Sciatic nerve (tissue), 2 donors: ENCODE results near the gene PTPDC1. TPM values are rescaled to one million over a fixed set of nuclear protein-coding genes. Genes with fewer than 3 reads are reported as not detected.
A peak's percentile ranks its signal among the peaks of the same experiment; 100 is the strongest.

Experiments
- ATAC-seq: fragments of 200-7000 bp; cut with Tn5 transposase; one replicate; pipeline ENCODE4 v1.9.1; 2020; ENCODE audit warnings: mild to moderate bottlenecking, moderate library complexity
- DNase-seq: peaks from one replicate; pipeline ENCODE4 v3.0.0-alpha.2; 2020; ENCODE audit warnings: low spot score
- intact Hi-C: fragments of 100-400 bp; cut with DNase I; formaldehyde crosslinking; loops from one replicate; pipeline ENCODE4 v1.14.2; 2022
- total RNA-seq: library from RNA; stranded (reverse); fragmentation: NEBNext Ultra II Directional; extraction: Animal tissue kit (Norgen Biotek cat#: 25700); gene quantifications from one replicate; pipeline ENCODE4 v1.2.1, GENCODE V29; 2021
- donor health status: DM: no; HTN: no; CAD: no.
- donor health status: DM: no; HTN: no; CAD: no.

Gene PTPDC1, protein sequence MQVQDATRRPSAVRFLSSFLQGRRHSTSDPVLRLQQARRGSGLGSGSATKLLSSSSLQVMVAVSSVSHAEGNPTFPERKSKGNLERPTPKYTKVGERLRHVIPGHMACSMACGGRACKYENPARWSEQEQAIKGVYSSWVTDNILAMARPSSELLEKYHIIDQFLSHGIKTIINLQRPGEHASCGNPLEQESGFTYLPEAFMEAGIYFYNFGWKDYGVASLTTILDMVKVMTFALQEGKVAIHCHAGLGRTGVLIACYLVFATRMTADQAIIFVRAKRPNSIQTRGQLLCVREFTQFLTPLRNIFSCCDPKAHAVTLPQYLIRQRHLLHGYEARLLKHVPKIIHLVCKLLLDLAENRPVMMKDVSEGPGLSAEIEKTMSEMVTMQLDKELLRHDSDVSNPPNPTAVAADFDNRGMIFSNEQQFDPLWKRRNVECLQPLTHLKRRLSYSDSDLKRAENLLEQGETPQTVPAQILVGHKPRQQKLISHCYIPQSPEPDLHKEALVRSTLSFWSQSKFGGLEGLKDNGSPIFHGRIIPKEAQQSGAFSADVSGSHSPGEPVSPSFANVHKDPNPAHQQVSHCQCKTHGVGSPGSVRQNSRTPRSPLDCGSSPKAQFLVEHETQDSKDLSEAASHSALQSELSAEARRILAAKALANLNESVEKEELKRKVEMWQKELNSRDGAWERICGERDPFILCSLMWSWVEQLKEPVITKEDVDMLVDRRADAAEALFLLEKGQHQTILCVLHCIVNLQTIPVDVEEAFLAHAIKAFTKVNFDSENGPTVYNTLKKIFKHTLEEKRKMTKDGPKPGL
- 50.2 TPM for total RNA-seq

DNA sequence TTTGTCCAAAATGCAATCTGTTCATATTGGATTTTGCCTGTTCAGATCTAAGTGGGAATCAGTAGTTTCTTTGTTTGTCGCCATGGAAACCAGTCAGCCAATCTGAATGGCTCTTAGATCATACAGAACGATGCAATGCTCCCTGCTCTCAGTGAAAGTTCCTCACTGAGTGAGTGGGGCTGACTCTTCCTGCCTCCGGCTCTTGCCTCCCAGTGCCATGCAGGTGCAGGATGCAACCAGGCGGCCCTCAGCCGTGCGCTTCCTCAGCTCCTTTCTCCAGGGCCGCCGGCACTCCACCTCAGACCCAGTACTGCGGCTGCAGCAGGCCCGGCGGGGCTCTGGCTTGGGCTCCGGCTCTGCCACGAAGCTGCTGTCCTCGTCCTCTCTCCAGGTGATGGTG is at the start of gene PTPDC1:
TSS of gene PTPDC1 (plus strand) at position 151 of the 400 bp plus-strand sequence. CDS start at position 218, 67 bp downstream.
- DNase-seq, result no peak
- intact Hi-C loops, result no loop called here
- peak; percentile 90 for ATAC-seq

DNA sequence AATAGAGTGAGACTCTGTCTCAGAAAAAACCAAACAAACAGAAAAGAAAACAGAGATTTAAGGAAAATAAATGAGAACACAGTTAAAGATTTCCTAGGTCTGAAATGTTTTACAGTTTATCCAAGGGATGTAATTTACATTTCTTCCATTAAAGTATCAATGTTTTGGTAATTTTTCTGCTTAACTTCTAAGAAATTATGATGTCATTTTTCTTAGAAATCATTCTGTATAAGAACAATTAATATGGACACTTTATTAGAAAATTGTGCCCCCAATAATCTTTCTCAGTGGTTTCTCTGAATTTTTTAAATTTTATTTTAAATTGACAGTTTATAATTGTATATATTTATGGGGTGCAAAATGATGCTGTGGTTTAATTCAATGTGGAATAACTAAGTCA is 49.8 kb upstream of the PTPDC1 start:
- intact Hi-C loops, result no loop called here
- ATAC-seq, result no peak
- no peak for DNase-seq

DNA sequence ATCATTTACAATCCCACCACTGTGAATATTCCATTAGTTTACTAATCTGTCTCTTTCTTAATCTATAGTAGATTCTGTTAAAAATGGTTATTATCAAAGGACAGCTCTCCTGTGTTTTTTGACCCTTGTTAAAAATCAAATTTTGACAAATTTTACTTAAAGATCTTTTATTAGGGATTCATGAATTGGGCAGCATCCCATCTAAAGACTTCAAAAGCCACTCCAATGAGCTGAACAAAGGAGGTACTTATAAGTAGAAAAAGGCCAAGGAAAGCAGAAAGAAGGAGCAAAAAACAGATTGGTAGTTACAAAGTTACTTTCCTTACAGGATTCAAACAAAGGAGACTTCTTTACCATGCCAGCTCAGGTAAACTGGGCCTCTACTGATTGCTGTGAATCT is 44.5 kb upstream of the PTPDC1 start:
- no peak for ATAC-seq
- intact Hi-C loops, result no loop called here
- no peak for DNase-seq

DNA sequence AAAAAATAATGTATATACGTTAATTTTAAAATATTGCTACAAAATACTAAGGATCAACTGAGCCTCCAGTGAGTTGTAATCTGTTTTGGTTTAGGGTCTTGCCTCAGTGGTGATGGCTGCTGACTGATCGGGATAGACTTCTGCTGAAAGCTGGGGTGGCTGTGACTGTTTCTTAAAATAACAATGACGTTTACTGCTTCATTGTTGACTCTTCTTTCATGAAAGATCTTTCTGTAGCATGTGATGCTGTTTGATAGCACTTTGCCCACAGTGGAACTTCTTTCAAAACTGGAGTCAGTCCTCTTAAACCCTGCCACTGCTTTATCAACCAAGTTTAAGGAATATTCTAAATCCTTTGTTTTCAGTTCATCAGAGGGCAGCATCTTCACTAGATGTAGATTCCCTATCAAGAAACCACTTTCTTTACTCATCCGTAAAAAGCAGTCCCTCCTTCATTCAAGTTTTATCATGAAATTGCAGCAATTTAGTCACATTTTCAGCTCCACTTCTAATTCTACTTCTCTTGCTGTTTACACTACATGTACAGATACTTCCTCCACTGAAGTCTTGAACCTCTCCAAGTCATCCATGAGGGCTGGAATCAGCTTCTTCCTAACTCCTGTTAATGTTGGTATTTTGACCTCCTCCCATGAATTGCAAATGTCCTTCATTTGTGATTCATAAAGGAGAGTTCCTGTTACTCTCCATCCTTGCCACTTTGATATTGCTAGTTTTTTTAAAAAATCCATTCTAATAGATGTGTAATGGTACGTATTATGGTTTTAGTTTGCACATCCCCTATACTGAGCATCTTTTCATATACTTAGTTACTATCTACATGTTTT is 41.5 kb upstream of the PTPDC1 start:
- DNase-seq (no peak), ATAC-seq (no peak)
- intact Hi-C loops, result loop anchor here (1.0 kb wide), 1 partner anchor 13 kb away; no protein-coding TSS in a partner anchor

DNA sequence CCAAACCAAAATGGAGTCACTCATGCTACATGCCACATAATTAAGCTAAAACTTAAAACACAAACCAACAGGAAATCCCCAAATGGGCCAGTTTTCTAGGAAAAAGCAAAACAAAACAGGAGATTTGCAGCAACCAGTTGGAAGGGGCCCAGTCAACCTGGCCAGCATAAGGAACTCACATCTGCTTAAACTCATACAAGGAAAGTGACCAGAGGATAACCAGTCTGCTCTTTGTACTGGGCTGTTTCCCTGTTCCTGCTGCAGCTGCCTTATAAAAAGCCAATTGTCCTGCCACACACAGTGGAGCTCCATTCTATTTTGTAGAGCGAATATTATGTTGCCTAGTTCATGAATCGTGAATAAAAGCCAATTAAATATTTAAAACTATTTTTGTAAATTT is 29.5 kb upstream of the PTPDC1 start:
- DNase-seq, result no peak
- intact Hi-C loops, result no loop called here

DNA sequence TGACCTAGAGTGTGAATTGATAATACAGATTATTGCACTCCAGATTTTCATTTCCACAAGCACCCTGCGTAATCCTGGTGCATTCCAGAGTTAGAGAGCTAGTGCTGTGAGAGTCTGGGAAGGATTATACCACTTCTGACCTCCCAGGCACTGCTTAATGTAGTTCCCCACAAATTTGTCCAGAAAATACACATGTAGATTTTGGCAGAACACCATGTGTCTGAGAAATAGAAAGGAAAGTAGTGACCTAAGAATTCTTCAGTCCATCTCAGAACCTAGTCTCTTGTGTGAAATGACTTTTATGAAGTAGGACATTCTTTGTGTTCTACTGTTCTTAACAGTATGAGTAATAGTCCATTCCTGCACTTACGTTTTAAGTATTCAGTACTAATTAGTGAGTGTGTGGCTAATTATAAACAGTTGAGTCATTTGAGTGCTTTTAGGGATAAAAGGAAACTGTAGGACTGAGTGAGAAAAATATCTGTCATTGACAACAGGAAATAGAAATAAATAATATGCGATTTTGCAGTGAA is 27.8 kb upstream of the PTPDC1 start:
- no peak for DNase-seq
- intact Hi-C loops, result no loop called here
- peak; percentile 92 for ATAC-seq

More for the DNA sequence above, 29.5 kb upstream of the PTPDC1 start:
- peak; percentile 73 for ATAC-seq

DNA sequence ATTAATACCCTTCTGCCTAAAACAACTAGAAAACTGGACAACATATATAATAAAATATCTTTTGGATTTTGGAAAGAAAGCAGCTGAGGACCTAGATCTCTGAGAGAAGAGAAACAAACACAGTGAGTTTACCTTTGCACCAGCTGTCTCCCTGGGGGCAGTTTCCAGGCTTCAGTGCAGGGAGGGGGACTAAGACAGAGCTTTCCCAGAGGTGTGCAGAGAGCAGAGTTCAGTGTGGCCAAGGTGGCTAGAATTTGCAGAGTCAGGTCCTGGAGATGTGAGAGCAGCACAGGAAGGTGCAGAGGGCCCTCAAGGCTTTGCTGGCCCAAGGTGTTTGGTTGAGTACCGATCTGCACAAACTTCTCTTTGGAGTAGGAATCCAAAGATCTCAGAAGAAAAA is 26.3 kb upstream of the PTPDC1 start:
- DNase-seq (no peak), ATAC-seq (no peak)
- intact Hi-C loops, result no loop called here

DNA sequence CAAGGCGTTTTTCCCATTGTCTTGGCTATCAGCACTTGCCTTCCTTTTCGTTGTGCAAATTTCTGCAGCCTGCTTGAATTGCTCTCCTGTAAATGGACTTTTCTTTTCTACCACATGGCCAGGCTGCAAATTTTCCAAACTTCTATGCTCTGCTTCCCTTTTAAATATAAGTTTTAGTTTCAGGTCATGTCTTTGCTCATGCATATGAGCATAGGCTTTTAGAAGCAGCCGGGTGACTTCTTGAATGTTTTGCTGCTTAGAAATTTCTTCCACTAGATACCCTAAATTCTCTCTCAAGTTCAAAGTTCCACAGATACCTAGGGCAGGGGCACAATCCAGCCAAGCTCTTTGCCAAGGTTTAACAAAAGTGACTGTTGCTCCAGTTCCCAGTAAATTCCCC is 22.4 kb upstream of the PTPDC1 start:
- DNase-seq, result no peak
- no peak for ATAC-seq
- intact Hi-C loops, result loop anchor here (5.0 kb wide), 1 partner anchor 150 kb away; no protein-coding TSS in a partner anchor

DNA sequence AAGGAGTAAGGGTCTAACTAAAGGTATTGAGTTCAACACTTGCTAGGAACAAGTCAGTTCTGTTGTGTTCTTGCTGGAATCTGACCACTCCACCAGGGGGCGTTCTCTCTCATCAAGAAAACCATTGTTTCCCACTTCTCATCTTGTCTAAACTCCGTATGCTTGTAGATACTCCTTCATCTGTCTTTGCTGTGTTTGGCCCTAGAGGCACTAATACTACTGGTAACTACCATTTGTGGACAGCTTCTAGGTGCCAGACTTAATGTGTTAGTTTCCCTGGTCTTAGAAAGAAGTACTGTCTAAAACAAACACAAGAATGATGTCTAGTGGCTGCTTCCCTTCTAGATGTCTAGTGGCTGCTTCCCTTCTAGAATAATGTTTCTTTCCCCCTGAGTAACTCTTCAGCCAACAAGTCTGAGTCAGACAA is 18.7 kb upstream of the PTPDC1 start:
- peak; percentile 89 for DNase-seq
- peak; percentile 88 for ATAC-seq
- intact Hi-C loops, result no loop called here

DNA sequence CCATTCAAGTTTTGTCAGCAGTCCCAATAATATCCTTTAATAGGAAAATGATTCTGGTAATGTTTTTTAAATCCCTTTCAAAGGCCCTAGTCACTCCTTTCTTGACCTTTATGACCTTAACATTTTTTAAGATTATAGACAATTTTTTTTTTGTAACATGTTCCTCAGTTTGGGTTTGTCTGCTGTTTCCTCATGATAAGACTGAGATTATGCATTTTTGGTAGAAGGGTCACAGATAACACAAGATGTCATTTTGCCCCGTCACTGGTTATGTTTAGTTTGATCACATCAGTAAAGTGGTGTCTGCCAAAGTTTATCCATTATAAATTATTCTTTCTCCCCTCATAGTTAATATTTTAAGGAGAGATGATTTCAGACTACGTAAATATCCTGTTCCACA is 16.0 kb upstream of the PTPDC1 start:
- ATAC-seq (no peak), DNase-seq (no peak)
- intact Hi-C loops, result no loop called here

DNA sequence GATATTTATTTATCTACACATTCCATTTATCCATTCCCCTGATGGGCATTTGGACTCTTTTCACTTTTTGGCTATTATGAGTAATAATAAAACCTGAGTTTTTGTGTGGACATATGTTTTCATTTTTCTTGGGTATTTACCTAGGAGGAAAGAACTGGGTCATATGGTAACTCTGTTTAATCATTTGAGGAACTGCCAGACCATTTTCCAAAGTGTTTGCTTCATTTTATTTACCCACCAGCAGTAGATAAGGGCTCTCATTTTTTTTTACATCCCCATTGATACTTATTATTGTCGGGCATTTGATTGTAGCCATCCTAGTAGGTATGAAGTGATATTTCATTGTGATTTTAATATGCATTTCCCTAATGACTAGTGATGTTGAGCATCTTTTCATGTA is 7.7 kb upstream of the PTPDC1 start:
- intact Hi-C loops, result no loop called here
- DNase-seq, result no peak
- no peak for ATAC-seq

DNA sequence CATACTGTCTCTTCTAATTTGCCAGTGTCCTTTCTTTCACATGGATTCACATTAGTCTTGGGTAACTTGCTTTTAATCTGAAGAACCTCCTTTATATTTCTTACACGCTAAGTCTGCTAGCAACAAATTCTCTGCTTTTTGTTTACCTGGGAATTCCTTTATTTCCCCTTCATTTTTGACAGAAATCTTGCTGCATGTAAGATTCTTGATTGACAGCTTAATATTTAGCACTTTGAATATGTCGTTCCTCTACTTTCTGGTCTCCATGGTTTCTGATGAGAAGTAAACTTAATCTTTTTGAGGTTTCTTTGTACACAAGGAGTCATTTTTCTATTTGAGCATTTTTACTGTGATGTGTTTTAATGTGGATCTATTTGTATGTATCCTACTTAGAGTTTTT is 6.2 kb upstream of the PTPDC1 start:
- ATAC-seq (no peak), DNase-seq (no peak)
- intact Hi-C loops, result no loop called here

DNA sequence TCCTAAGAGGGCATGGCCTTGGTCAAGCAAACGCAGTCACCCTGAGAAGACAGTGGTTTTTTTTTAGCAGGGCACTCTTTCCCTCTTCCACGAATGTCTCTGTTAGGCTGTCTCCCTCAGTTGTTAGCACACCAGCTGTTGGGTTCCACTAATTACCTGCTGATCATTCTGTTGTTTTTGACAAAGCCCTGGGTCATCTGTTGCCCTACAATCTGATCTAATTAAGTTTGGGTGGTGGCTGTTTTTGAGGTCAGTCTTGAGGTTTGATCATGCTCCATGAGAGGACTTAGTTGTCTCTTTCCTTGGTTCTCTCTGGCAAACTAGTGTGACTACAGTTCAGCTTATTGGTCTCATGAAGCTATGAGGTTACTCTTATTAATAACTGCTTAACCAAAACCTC is 5.0 kb upstream of the PTPDC1 start:
- intact Hi-C loops, result no loop called here
- DNase-seq (no peak), ATAC-seq (no peak)

DNA sequence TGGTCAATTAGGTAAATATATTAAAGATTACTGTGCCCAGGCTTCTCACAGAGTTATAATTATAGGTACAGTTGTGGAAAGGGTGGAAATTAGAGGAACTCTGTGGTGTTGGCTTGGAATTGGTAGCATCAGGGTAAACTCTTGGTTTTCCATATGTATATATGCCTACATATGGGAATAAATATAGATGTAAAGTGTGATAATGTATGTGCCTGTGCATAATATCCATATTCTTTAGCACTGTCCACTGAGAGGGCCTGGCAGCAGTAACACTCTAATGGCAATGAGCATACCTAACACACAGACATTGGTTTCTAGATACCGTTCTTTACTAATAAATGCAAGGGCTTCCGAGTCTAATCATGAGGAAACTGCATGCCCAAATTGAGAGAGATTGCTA is 4.0 kb upstream of the PTPDC1 start:
- DNase-seq (no peak), ATAC-seq (no peak)
- intact Hi-C loops, result no loop called here

DNA sequence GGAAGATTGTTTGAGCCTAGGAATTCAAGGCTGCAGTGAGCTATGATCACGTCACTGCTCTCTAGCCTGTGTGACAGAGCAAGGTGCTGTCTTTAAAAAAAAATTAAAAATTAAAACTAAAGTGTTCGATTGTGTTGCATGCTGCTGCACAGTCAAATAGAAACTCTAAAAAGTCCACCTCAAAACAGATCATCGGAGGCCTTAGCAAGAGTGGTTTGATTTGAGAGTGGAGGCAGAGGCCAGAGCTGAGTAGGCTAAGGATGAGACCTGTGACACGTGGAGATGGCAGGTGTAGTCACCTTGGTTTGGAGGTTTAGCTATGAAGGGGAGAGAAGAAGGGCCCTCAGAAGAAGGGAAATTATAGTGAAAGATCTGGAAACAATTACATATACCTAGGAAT is 2.8 kb upstream of the PTPDC1 start:
- ATAC-seq (no peak), DNase-seq (no peak)
- intact Hi-C loops, result no loop called here

DNA sequence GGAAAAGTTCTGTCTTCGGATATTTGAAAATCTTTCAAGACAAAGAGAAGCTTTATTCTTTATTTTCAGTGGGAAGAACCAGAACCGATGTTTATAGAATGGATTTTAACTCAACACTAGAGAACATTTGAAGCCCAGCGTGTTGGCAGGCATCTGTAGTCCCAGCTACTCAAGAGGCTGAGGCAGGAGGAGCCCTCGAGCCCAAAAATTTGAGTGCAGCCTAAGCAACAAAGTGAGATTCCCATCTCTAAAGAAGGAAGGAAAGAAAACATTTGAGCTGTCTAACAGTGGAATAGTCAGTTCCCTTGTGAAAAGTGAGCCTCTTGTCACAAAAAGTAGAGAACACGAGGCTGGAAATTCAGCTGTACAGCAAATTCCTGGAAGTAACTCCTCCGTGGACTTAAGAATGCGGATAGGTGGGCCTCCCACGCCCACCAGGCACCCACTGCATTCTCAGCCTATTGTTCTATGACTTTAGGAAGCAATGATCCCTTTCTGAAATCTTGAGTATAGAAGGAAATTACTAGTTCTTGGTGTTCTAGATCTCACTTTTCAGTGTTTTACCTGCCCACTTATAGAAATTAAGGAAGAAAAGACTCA is 2.3 kb upstream of the PTPDC1 start:
- DNase-seq (no peak), ATAC-seq (peak; percentile 70)
- intact Hi-C loops, result no loop called here

DNA sequence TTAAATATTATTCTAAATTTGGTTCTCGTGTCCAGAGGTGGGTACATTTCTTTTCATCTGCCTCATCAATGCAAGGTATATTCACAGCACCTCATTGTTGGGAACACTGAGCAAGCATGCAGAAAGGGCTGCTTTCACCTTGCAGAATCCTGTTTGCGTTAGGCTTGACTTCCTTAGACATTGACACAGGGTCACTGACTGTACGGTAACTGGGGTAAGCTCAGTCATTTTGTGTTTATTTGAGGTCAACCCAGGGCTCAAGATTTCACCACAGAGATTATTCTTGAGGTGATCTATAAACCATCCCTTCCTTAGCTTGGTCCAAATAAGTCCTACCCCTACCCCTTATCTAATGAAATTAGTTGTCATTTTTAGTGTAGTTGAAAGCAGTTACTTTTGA is 1.7 kb upstream of the PTPDC1 start:
- intact Hi-C loops, result no loop called here
- DNase-seq, result no peak
- ATAC-seq, result no peak

DNA sequence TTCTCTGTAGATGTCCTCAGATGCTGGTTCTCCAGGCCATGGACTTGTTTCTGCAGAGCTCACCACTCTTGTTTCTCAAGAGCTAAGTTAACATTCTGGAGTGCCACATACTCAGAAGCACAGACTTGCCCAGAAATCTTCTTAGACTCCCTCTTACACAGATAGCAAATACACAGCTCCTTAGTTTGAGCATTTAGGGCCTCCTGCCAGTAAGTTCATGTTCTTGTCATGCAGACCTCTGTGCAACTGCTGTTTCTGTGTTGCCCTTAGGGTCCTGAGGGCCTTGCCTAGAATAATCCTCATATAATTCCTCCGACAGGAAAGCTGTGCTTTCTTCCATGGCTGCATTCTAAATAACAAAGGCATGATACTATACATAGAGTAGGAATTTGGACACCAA is 1.3 kb upstream of the PTPDC1 start:
- ATAC-seq (peak; percentile 39), DNase-seq (no peak)
- intact Hi-C loops, result no loop called here

DNA sequence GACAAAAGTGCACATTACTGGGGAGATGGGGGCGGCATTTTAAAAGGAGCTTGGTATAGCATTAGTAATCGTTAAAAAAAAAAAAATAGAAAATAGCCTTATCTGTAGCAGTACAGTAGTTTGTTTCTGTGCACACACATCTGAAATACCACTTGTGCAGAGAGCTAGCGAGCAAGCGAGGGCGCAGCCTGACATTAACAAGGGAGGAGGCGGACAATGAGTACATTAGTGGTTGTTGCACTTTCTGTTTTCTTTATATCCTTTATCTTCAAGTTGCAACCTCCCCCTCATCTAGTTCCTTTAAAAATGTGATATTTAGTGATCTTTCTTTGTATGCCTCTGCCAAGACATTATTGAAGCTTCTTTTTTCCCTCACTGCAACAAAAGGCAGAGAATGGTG is 880 bp upstream of the PTPDC1 start:
- peak; percentile 74 for ATAC-seq
- intact Hi-C loops, result no loop called here
- DNase-seq, result no peak
